Right cardiac atrium (tissue), 5 donors: ENCODE data around the gene CGB7. TPM values are rescaled to one million over a fixed set of nuclear protein-coding genes. Genes with fewer than 3 reads are reported as not detected.
"Not testable (repeated sequence)": the region's sequence is repeated elsewhere in the genome, so short reads cannot be mapped to it uniquely, and the experiment has no call there.

ENCODE experiments used
- ATAC-seq, 2 donors: fragments of 200-7000 bp; cut with Tn5 transposase; one replicate each; pipeline versions ENCODE4 v1.8.0 to v1.9.1; 2020; ENCODE audit warnings: moderate library complexity in 2 of 2, mild to moderate bottlenecking in 1 of 2
- DNase-seq, 3 donors: peaks; one replicate each; pipeline ENCODE4 v3.0.0-alpha.2; 2020
- H3K27ac ChIP-seq: one replicate; pipeline ENCODE4 v1.5.1; 2013; ENCODE audit warnings: mild to moderate bottlenecking, low read length, control low read depth, moderate library complexity
- H3K27me3 ChIP-seq: one replicate; pipeline ENCODE4 v1.6.1; 2013; ENCODE audit not compliant: control insufficient read depth, insufficient read depth
- H3K4me1 ChIP-seq: one replicate; pipeline ENCODE4 v1.6.1; 2013; ENCODE audit warnings: low read length; ENCODE audit not compliant: control insufficient read depth, insufficient read depth
- H3K4me3 ChIP-seq: one replicate; pipeline ENCODE4 v1.5.1; 2013; ENCODE audit warnings: low read length, control low read depth
- H3K9me3 ChIP-seq: one replicate; pipeline ENCODE4 v1.6.1; 2013; ENCODE audit warnings: low read length; ENCODE audit not compliant: control insufficient read depth
- WGBS: extraction: QIAGEN DNeasy Blood & Tissue Kit; methylation state at CpG from one replicate; pipeline ENCODE4 v1.1.7; 2013; 5-methylcytosine and 5-hydroxymethylcytosine counted together
- intact Hi-C, 4 donors: fragments of 100-400 bp; cut with DNase I; formaldehyde crosslinking; loops; one replicate each; pipeline versions ENCODE4 v1.11.0 to v1.14.0; 2022 to 2023
- polyA plus RNA-seq: library from polyadenylated mRNA; stranded (reverse); fragments of 200-250 nt; gene quantifications from one replicate; pipeline ENCODE4 v1.2.3, GENCODE V29; 2013
- total RNA-seq, 4 donors: library from RNA; stranded (reverse); fragmentation: NEBNext Ultra II Directional; extraction: Animal tissue kit (Norgen Biotek cat#: 25700); gene quantifications; one replicate each; pipeline ENCODE4 v1.2.1, GENCODE V29; 2021
- donor health status: healthy with polysubstance abuse.
- donor health status: DM: no; HTN: yes; CAD: no.
- donor health status: DM: no; HTN: no; CAD: no.
- donor health status: DM: no; HTN: yes; CAD: no; lungs with severe emphysema.
- donor health status: DM: yes; HTN: yes; CAD: no.

The CGB7 gene
- total and polyA plus RNA-seq, 5 donors = 0.07 to 0.26 TPM; not detected in 3

DNA sequence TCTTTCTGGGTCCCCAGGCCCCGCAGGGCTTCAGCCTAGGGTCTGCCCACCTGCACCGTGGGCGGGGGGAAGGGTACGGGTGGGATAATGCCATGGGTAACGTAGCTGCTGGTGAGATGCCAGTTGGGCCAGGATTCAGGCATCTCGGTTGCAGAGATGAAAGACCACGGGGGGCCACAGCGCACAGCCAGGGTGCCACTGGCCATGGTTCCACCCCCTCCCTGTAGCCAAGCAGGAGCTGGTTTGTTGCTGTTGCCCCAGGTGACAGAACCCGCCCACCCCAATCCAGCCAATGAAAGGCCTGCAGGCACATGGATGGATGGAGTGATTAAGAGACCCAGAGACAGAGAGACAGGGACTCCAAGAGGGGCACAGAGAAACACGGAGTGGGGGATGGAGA, 1.0 kb upstream of the CGB7 start:
- no peak overlapping the region for H3K27ac ChIP-seq
- intact Hi-C loops = no loop called here
- no peaks in the 10 kb centered on the region for H3K27me3 ChIP-seq
- no peaks in the 10 kb centered on the region for H3K9me3 ChIP-seq
- DNase-seq (no peak), ATAC-seq (no peak)
- WGBS = 51% methylated on average over 10 of the region's 10 CpGs
- no peak overlapping the region for H3K4me3 ChIP-seq
- no peaks in the 10 kb centered on the region for H3K4me1 ChIP-seq

GRCh38 chr19:49056902-49057596, 500 bp downstream of the CGB7 start:
- H3K4me1 ChIP-seq, H3K27ac ChIP-seq, DNase-seq, intact Hi-C loops, H3K9me3 ChIP-seq, H3K27me3 ChIP-seq: not testable (repeated sequence)
- WGBS = 3% methylated on average over 34 of the region's 34 CpGs
- ATAC-seq = peak; percentile 10 to 45
- H3K4me3 ChIP-seq = peak overlapping the region; percentile 49

GRCh38 chr19:49056101-49056901, 1.2 kb downstream of the CGB7 start:
- H3K9me3 ChIP-seq = no peaks in the 10 kb centered on the region
- ATAC-seq (peak; percentile 84 to 90), DNase-seq (peak; percentile 61 to 84 (median 84))
- WGBS = 1% methylated on average over 63 of the region's 63 CpGs
- H3K27me3 ChIP-seq = no peaks in the 10 kb centered on the region
- intact Hi-C loops = no loop called here
- no peak overlapping the region for H3K27ac ChIP-seq
- H3K4me3 ChIP-seq = peak overlapping the region; percentile 49
- H3K4me1 ChIP-seq = no peaks in the 10 kb centered on the region

- H3K27me3 ChIP-seq, H3K9me3 ChIP-seq, intact Hi-C loops, H3K4me1 ChIP-seq, ATAC-seq, H3K4me3 ChIP-seq, H3K27ac ChIP-seq, DNase-seq: not testable (repeated sequence)
- 70% methylated on average over 24 of the region's 24 CpGs for WGBS
Observed at GRCh38 chr19:49050376-49051033, 7.0 kb downstream of the CGB7 start.

- H3K4me3 ChIP-seq, H3K27ac ChIP-seq, DNase-seq, intact Hi-C loops, H3K27me3 ChIP-seq, H3K9me3 ChIP-seq, H3K4me1 ChIP-seq, ATAC-seq: not testable (repeated sequence)
- 82% methylated on average over 3 of the region's 4 CpGs for WGBS
Observed at GRCh38 chr19:49049834-49050233, 7.7 kb downstream of the CGB7 start.

DNA sequence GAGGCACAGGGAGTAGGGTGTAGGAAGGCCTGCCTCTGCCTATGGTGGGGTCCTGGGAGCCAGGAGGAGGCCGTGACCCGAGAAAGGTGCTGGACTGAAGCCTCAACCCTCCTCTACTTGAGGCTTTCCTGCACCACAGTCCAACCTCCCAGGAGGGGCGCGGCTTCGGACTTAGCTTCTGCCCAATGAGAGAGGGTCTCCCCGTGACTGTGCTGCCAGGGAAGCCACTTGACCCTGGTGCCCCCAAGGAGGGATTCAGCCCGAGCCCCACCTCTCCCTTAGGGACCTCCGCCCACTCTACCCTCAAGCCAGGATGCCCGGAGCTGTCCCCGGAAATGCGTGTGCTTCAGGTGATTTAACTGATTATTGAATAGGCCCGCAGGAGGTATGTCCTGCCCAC, 8.5 kb downstream of the CGB7 start, which contains the start of gene CGB8:
Gene CGB8 (minus strand): TSS at position 101 of the 400 bp plus-strand sequence. CDS start 372 bp downstream, outside the sequence.
- DNase-seq, ATAC-seq, H3K4me3 ChIP-seq, H3K4me1 ChIP-seq, intact Hi-C loops, H3K27me3 ChIP-seq, H3K9me3 ChIP-seq, H3K27ac ChIP-seq: not testable (repeated sequence)
- WGBS = 67% methylated on average over 12 of the region's 12 CpGs

DNA sequence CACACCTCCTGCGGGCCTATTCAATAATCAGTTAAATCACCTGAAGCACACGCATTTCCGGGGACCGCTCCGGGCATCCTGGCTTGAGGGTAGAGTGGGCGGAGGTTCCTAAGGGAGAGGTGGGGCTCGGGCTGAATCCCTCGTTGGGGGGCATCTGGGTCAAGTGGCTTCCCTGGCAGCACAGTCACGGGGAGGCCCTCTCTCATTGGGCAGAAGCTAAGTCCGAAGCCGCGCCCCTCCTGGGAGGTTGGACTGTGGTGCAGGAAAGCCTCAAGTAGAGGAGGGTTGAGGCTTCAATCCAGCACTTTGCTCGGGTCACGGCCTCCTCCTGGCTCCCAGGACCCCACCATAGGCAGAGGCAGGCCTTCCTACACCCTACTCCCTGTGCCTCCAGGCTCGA, 14.0 kb downstream of the CGB7 start, which contains the start of gene CGB5:
Gene CGB5 (plus strand): TSS at position 301 of the 400 bp plus-strand sequence. CDS start 362 bp downstream, outside the sequence.
- H3K4me1 ChIP-seq, H3K27ac ChIP-seq, H3K27me3 ChIP-seq, H3K9me3 ChIP-seq, DNase-seq, intact Hi-C loops, ATAC-seq, H3K4me3 ChIP-seq: not testable (repeated sequence)
- 64% methylated on average over 15 of the region's 15 CpGs for WGBS

DNA sequence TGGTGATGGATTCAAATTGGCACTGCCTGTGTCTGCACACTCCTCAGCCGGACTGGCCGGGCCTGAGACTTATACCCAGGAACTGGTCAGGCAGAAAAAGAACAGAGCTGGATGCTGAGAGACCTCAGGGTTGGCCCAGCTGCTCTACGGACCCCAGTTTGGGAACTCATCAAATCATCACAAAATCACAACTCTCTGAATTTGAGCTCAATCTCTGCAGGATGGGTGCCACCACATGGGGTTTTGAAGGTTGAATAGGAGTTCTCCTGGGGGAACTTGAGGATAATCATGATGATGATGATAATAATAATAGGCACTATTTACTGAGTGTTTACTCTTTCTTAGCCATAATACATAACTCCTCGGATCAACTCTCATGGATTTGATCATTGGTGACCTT, 14.9 kb downstream of the CGB7 start:
- 90% methylated on average over 4 of the region's 4 CpGs for WGBS
- H3K4me3 ChIP-seq, H3K27ac ChIP-seq, H3K27me3 ChIP-seq, H3K4me1 ChIP-seq, ATAC-seq, H3K9me3 ChIP-seq, intact Hi-C loops, DNase-seq: not testable (repeated sequence)

DNA sequence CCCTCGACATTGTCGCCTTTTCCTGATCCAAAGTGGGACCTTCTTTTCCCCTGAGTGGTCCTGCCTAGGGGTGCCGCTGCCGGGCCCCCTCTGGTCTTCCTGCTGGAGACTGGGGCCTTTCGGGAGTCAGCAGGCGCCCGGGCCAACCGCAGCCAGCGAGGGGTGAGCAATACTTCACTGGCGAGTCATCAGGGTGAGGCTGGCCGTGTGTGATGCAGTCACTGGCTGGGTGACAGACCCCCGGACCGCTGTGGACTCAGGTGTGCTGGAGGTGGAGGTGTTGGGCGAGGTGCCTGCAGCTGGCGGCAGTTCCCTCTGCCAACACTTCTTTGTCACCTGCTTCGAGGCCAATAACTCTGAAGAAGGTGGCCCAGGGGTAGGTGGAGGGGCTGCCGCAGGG, 15.4 kb downstream of the CGB7 start:
- WGBS = 78% methylated on average over 17 of the region's 17 CpGs
- intact Hi-C loops = no loop called here
- no peaks in the 10 kb centered on the region for H3K9me3 ChIP-seq
- no peaks in the 10 kb centered on the region for H3K4me1 ChIP-seq
- ATAC-seq (no peak), DNase-seq (no peak)
- H3K27me3 ChIP-seq = no peaks in the 10 kb centered on the region
- H3K4me3 ChIP-seq = no peak overlapping the region
- no peak overlapping the region for H3K27ac ChIP-seq

GRCh38 chr19:49039736-49040135, 17.8 kb downstream of the CGB7 start:
- H3K27me3 ChIP-seq, H3K4me1 ChIP-seq, ATAC-seq, intact Hi-C loops, H3K9me3 ChIP-seq, H3K27ac ChIP-seq, H3K4me3 ChIP-seq: not testable (repeated sequence)
- 69% methylated on average over 9 of the region's 9 CpGs for WGBS
- peak in 1 of 3 donors; percentile 0 for DNase-seq
